Tibial nerve (tissue), 4 donors: ENCODE data around the gene PPP1R12A. TPM values are rescaled to one million over a fixed set of nuclear protein-coding genes. Genes with fewer than 3 reads are reported as not detected.
A peak's percentile ranks its signal among the peaks of the same experiment; 100 is the strongest.

ENCODE experiments used
- DNase-seq, 2 donors: peaks; one replicate each; pipeline ENCODE4 v3.0.0-alpha.2; 2019; ENCODE audit warnings: low spot score in 2 of 2
- H3K27ac ChIP-seq, 4 donors: fragments of 200-600 bp; sonication (generic) in 3 of 4; one replicate each; pipeline ENCODE4 v1.5.1; 2017 to 2019; ENCODE audit warnings: mild to moderate bottlenecking in 1 of 4
- H3K27me3 ChIP-seq, 2 donors: fragments of 200-600 bp; sonication (generic) in 1 of 2; one replicate each; pipeline versions ENCODE4 v1.5.1 to v1.6.0; 2017 to 2019
- H3K36me3 ChIP-seq, 3 donors: fragments of 200-600 bp; sonication (generic); one replicate each; pipeline ENCODE4 v1.5.1; 2018 to 2019
- H3K4me1 ChIP-seq, 4 donors: fragments of 200-600 bp; sonication (generic) in 3 of 4; one replicate each; pipeline ENCODE4 v1.5.1; 2017 to 2019
- H3K4me3 ChIP-seq, 4 donors: fragments of 200-600 bp; sonication (generic) in 3 of 4; one replicate each; pipeline ENCODE4 v1.5.1; 2017 to 2019; ENCODE audit warnings: mild to moderate bottlenecking in 1 of 4, moderate library complexity in 1 of 4
- H3K9me3 ChIP-seq, 4 donors: fragments of 200-600 bp; sonication (generic) in 3 of 4; one replicate each; pipeline ENCODE4 v1.5.1; 2017 to 2019
- CTCF ChIP-seq, 5 experiments: fragments of 200-600 bp in 3 of 5; fragments of 450-650 bp in 2 of 5; sonication (generic) in 3 of 5; IDR thresholded peaks; one replicate each; pipeline ENCODE4 v1.5.1; 2016 to 2019; ENCODE audit warnings: antibody characterized with exemption in 5 of 5, mild to moderate bottlenecking in 3 of 5, moderate library complexity in 2 of 5
- EP300 ChIP-seq, 2 donors: sonication (generic); formaldehyde crosslinking; IDR thresholded peaks; one replicate each; pipeline ENCODE4 v1.6.1; 2017; ENCODE audit warnings: antibody characterized with exemption in 2 of 2, mild to moderate bottlenecking in 1 of 2
- POLR2A ChIP-seq, 2 donors: fragments of 450-650 bp; IDR thresholded peaks; one replicate each; pipeline ENCODE4 v1.6.1; 2017; ENCODE audit warnings: antibody characterized with exemption in 2 of 2, mild to moderate bottlenecking in 2 of 2, moderate library complexity in 2 of 2
- WGBS, 2 donors: methylation state at CpG; one replicate each; pipeline ENCODE4 v1.1.5; 2018; 5-methylcytosine and 5-hydroxymethylcytosine counted together
- total RNA-seq, 4 donors: library from RNA; depleted of rRNA; stranded (reverse); fragments of >200 nt; gene quantifications; one replicate each; pipeline ENCODE4 v1.1.0, GENCODE V29; 2016

PPP1R12A gene
- 100 to 1,000 TPM in 2 of 4 donors, 10 to 100 TPM in 2; 84.3 to 137 (median 99.6) TPM for total RNA-seq

GRCh38 chr12:79935021-79935623, at the start of gene PPP1R12A:
PPP1R12A (minus strand) TSS chr12:79935097; CDS start chr12:79934931, 166 bp downstream.
- TF ChIP-seq EP300 (IDR thresholded peaks at IDR 0.05) (peak; percentile 72 to 99), POLR2A (IDR thresholded peaks at IDR 0.05) (peak; percentile 96 to 98), CTCF (IDR thresholded peaks at IDR 0.05) (peak in 3 of 5 experiments; percentile 6 to 66 (median 52))
- 1% methylated on average over 29 to 44 of the region's 44 CpGs for WGBS, 2 donors
- peaks cover 0 to 47% (median 14%) of the 10 kb centered on the region in 4 donors for H3K4me1 ChIP-seq

GRCh38 chr12:79983986-79984620, 49.2 kb upstream of the PPP1R12A start:
- DNase-seq = no peak
- TF ChIP-seq CTCF (IDR thresholded peaks at IDR 0.05) (no peak), POLR2A (IDR thresholded peaks at IDR 0.05) (no peak), EP300 (IDR thresholded peaks at IDR 0.05) (no peak)
- no peaks in the 10 kb centered on the region for H3K27me3 ChIP-seq
- H3K9me3 ChIP-seq = no peaks in the 10 kb centered on the region
- WGBS, 2 donors = 77 to 82% methylated on average over 6 of the region's 6 CpGs
- no peak overlapping the region for H3K4me3 ChIP-seq
- no peak overlapping the region for H3K27ac ChIP-seq
- H3K4me1 ChIP-seq = no peaks in the 10 kb centered on the region
- H3K36me3 ChIP-seq = no peaks in the 10 kb centered on the region

More at GRCh38 chr12:79935021-79935623, at the start of gene PPP1R12A:
- H3K27ac ChIP-seq = peak within 1 kb of the TSS; percentile 91 to 97 (median 96)
- no peaks in the 10 kb centered on the region for H3K36me3 ChIP-seq
- no peaks in the 10 kb centered on the region for H3K27me3 ChIP-seq
- peak; percentile 93 to 94 for DNase-seq
- peak within 1 kb of the TSS; percentile 82 to 97 (median 93) for H3K4me3 ChIP-seq
- no peaks in the 10 kb centered on the region for H3K9me3 ChIP-seq

- TF ChIP-seq EP300 (IDR thresholded peaks at IDR 0.05) (no peak), CTCF (IDR thresholded peaks at IDR 0.05) (no peak), POLR2A (IDR thresholded peaks at IDR 0.05) (no peak)
- WGBS, 2 donors = 50 to 78% methylated on average over 2 of the region's 2 CpGs
- no peaks in the 10 kb centered on the region for H3K9me3 ChIP-seq
- H3K27ac ChIP-seq = no peak overlapping the region
- H3K27me3 ChIP-seq = no peaks in the 10 kb centered on the region
- DNase-seq = no peak
- H3K36me3 ChIP-seq = no peaks in the 10 kb centered on the region
- no peaks in the 10 kb centered on the region for H3K4me1 ChIP-seq
- no peak overlapping the region for H3K4me3 ChIP-seq
Observed at GRCh38 chr12:79983492-79983891, 48.6 kb upstream of the PPP1R12A start.

GRCh38 chr12:79982086-79983062, 47.5 kb upstream of the PPP1R12A start:
- DNase-seq = no peak
- no peak overlapping the region for H3K27ac ChIP-seq
- no peaks in the 10 kb centered on the region for H3K27me3 ChIP-seq
- TF ChIP-seq POLR2A (IDR thresholded peaks at IDR 0.05) = no peak
- TF ChIP-seq EP300 (IDR thresholded peaks at IDR 0.05) = no peak
- no peak for TF ChIP-seq CTCF (IDR thresholded peaks at IDR 0.05)
- no peak overlapping the region for H3K4me3 ChIP-seq
- no peaks in the 10 kb centered on the region for H3K9me3 ChIP-seq
- H3K36me3 ChIP-seq = no peaks in the 10 kb centered on the region
- 50% methylated on average over 5 of the region's 5 CpGs for WGBS, 2 donors
- H3K4me1 ChIP-seq = no peaks in the 10 kb centered on the region
